Lower leg skin (tissue), 4 donors: Measurements from ENCODE around the gene SLC12A3. TPM values are rescaled to one million over a fixed set of nuclear protein-coding genes. Genes with fewer than 3 reads are reported as not detected.

Experiments used
- DNase-seq, 2 donors: peaks; one replicate each; pipeline ENCODE4 v3.0.0-alpha.2; 2019; ENCODE audit warnings: low spot score in 2 of 2
- H3K4me3 ChIP-seq: fragments of 200-600 bp; sonication (generic); 2 replicates; pipeline ENCODE4 v1.5.1; 2017; ENCODE audit warnings: mild to moderate bottlenecking, low read depth; ENCODE audit not compliant: poor library complexity, severe bottlenecking
- POLR2A ChIP-seq, 2 donors: fragments of 450-650 bp; IDR thresholded peaks; one replicate each; pipeline ENCODE4 v1.6.1; 2016 to 2017; ENCODE audit warnings: antibody characterized with exemption in 2 of 2, mild to moderate bottlenecking in 1 of 2, moderate library complexity in 1 of 2
- WGBS, 2 donors: methylation state at CpG; one replicate each; pipeline ENCODE4 v1.1.5; 2018; 5-methylcytosine and 5-hydroxymethylcytosine counted together
- intact Hi-C: fragments of 100-400 bp; cut with DNase I; formaldehyde crosslinking; loops from one replicate; pipeline ENCODE4 v1.15.0; 2023; ENCODE audit warnings: low total_unique reads
- total RNA-seq, 4 donors: library from RNA; depleted of rRNA; stranded (reverse); fragments of >200 nt; gene quantifications; one replicate each; pipeline ENCODE4 v1.1.0, GENCODE V29; 2016
- TF ChIP-seq, protein P1 (sequence below), 3 donors: fragments of 450-650 bp; IDR thresholded peaks; one replicate each; pipeline ENCODE4 v1.5.1; 2016; ENCODE audit warnings: antibody characterized with exemption in 3 of 3, mild to moderate bottlenecking in 3 of 3, moderate library complexity in 2 of 3

The SLC12A3 gene
- total RNA-seq, 4 donors from 2014 or later, result not detected

DNA sequence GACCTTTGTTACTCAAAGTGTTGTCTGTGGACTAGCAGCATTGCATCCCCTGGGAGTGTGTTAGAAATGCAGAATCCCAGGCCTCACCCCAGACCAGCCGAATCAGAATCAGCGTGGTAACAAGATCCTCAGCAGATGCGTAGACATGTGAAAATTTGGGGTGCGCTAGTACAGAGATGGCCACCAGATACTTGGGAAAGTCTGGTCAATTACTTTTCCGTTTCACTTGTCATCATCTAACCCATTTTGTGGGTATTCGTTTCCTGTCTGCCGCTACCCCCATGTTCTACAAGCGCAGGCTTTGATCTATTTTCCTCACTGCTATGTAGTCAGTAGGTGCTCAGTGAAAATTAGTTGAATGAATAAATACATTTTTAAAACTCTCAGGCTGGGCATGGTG lies 33.8 kb downstream of the SLC12A3 start:
- WGBS, 2 donors, result 87 to 92% methylated on average over 8 of the region's 8 CpGs
- no peak for DNase-seq
- TF ChIP-seq POLR2A (IDR thresholded peaks at IDR 0.05), result no peak
- TF ChIP-seq, protein P1, sequence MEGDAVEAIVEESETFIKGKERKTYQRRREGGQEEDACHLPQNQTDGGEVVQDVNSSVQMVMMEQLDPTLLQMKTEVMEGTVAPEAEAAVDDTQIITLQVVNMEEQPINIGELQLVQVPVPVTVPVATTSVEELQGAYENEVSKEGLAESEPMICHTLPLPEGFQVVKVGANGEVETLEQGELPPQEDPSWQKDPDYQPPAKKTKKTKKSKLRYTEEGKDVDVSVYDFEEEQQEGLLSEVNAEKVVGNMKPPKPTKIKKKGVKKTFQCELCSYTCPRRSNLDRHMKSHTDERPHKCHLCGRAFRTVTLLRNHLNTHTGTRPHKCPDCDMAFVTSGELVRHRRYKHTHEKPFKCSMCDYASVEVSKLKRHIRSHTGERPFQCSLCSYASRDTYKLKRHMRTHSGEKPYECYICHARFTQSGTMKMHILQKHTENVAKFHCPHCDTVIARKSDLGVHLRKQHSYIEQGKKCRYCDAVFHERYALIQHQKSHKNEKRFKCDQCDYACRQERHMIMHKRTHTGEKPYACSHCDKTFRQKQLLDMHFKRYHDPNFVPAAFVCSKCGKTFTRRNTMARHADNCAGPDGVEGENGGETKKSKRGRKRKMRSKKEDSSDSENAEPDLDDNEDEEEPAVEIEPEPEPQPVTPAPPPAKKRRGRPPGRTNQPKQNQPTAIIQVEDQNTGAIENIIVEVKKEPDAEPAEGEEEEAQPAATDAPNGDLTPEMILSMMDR (IDR thresholded peaks at IDR 0.05), result no peak
- intact Hi-C loops, result no loop called here
- H3K4me3 ChIP-seq, result no peak overlapping the region

DNA sequence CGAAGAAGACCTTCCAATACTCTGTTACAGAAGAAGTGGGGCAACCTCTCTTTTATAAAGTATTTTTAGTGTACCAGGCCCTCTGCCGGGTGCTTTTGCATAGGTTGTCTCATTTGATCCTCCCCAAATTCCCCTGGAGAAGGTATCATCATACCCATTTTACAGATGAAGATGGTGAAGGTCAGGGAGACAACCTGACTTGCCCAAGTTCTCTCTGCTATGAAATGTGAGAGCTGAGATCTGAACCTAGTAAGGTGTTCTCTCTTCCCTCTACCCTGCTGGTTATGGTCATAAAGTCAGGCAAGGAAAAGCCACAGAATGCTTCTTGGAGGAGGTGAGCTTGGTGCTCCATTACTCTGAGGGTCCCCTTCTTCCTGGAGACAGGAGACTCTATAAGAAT lies 38.9 kb downstream of the SLC12A3 start:
- intact Hi-C loops, result no loop called here
- H3K4me3 ChIP-seq, result no peak overlapping the region
- TF ChIP-seq, protein P1 (IDR thresholded peaks at IDR 0.05), result no peak
- TF ChIP-seq POLR2A (IDR thresholded peaks at IDR 0.05), result no peak
- 93 to 96% methylated on average over 2 of the region's 2 CpGs for WGBS, 2 donors
- no peak for DNase-seq

DNA sequence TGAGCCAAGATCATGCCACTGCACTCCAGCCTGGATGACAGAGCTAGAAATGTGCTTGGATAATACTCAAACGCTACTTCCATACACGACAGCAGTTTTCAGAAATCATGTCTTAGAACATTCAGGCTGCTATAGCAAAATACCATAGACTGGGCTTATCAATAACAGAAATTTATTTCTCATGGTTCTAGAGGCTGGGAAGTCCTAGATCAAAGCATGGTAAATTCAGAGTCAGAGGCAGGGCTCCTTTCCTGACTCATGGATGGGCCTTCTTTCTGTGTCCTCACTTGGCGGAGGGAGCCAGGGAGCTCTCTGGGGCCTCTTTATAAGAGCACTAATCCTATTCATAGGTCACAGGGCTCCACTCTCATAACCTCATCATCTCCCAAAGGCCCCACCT lies 42.4 kb downstream of the SLC12A3 start:
- no peak for DNase-seq
- intact Hi-C loops, result no loop called here
- TF ChIP-seq, protein P1 (IDR thresholded peaks at IDR 0.05), result no peak
- no peak for TF ChIP-seq POLR2A (IDR thresholded peaks at IDR 0.05)
- WGBS, 2 donors, result 97 to 100% methylated on average over 3 of the region's 3 CpGs
- H3K4me3 ChIP-seq, result no peak overlapping the region

DNA sequence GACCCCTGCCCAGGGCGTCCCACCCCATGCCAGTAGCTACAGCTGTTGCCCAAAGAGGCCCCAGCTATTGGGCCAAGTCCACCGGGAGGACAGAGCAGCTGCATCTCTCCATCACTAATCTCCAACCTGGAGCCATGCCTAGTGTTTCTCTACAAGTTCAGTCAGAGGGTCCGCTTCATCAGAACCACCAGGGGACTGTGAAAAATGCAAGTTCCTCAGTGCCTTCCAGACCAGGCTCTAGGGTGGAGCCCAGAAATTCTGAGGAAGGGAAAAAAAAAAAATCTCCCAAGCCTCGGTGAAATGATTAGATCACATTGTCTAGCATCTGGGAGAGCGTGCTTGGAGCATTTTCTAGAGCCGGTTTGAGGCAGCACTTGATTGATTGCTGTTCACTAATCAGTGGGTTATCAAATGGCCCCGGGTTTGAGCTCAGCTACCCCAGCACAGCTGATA lies 44.5 kb downstream of the SLC12A3 start:
- DNase-seq, result no peak
- no peak overlapping the region for H3K4me3 ChIP-seq
- TF ChIP-seq POLR2A (IDR thresholded peaks at IDR 0.05), result no peak
- TF ChIP-seq, protein P1 (IDR thresholded peaks at IDR 0.05), result no peak
- 34 to 55% methylated on average over 7 of the region's 7 CpGs for WGBS, 2 donors
- intact Hi-C loops, result no loop called here

DNA sequence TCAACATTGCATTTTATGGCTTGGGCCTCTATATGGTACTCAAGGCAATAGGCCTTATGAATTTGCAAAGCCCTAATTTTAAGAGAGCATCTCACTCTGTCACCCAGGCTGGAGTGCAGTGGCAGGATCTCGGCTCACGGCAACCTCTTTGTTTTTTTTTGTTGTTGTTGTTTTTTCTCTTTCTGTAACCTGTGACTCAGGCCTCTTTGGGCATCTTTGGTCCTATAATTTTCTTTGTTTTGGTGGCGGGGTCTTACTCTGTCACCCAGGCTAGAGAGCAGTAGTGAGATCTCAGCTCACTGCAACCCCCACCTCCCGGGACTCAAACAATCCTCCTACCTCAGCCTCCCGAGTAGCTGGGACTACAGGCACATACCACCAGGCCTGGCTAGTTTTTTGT lies 45.1 kb downstream of the SLC12A3 start:
- intact Hi-C loops, result no loop called here
- 92 to 94% methylated on average over 5 of the region's 5 CpGs for WGBS, 2 donors
- no peak for TF ChIP-seq POLR2A (IDR thresholded peaks at IDR 0.05)
- TF ChIP-seq, protein P1 (IDR thresholded peaks at IDR 0.05), result no peak
- H3K4me3 ChIP-seq, result no peak overlapping the region
- DNase-seq, result no peak
